ENCODE measurements around the gene SPRED3.
A peak's percentile ranks its signal among the peaks of the same experiment; 100 is the strongest.

SPRED3 gene

DNA sequence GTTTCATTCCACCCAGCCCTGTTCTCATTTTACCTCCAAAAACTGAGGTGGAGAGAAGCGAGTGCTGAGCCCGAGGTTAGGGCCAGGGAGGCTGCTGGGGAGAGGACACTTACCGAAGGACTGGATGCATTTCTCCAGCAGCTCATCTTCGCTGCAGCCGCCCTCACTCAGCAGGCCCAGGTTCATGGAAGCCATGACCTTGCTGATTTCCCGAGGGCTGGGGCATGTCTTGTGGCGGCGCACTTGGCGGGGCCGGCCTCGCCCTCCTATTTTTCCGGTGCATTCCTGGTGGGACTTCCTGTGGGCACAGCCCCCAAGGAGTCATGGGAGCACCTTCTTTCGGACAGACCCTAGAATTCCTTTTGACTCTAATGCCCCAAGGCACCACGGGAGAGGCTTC lies 33.4 kb downstream of the SPRED3 start:
- DNase-seq, result no peak

DNA sequence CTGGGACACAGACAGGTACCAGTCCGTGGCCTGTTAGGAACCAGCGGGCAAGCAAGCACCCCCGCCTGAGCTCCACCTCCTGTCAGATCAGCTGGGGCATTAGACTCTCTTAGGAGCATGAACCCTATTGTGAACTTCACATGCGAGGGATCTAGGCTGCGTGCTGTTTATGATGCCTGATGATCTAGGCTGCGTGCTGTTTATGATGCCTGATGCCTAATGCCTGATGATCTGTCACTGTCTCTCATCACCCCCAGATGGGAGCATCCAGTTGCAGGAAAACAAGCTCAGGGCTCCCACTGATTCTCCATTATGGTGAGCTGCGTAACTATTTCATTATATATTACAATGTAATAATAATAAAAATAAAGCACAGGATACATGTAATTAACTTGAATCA lies 33.9 kb downstream of the SPRED3 start:
- no peak for DNase-seq

DNA sequence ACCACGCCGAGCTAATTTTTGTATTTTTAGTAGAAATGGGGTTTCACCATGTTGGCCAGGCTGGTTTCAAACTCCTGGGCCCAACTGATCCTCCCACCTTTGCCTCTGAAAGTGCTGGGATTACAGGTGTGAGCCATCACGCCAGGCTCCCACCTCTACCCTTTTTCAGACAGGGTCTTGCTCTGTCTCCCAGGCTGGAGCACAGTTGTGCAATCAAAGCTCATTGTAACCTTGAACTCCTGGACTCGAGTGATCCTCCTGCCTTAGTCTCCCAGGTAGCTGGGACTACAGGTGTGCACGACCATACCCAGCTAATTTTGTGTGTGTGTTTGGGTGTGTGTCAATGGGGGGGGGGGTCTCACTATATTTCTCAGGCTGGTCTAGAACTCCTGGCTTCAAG lies 35.8 kb downstream of the SPRED3 start:
- no peak for DNase-seq

DNA sequence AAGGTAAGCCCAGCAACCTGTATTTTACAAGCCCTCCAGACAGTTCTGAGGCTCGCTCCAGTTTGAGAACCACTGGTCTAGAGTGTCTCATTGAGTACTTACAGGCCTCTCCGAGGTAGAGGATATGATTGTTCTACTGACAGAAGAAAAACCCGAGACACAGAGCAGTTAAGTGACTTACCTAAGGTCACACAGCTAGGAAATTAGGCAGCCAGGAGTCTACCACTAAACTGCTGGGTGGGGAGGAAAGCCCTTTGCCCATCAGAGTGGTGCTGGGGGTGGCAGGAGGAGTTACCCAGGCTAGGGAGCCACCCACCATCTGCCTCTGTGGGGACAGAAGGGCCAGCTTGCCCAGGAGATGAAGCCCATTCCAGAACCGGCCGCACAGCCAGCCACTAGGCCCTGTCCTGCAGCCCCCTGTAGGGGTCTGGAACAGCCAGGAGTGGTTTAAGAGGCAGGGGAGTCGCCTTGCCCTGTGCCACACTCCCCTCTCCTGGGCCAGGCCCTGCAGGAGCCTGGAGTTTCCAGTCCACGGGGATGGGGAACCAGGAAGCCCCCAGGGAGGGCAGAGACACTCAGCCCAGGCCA lies 36.8 kb downstream of the SPRED3 start:
- DNase-seq, result no peak

DNA sequence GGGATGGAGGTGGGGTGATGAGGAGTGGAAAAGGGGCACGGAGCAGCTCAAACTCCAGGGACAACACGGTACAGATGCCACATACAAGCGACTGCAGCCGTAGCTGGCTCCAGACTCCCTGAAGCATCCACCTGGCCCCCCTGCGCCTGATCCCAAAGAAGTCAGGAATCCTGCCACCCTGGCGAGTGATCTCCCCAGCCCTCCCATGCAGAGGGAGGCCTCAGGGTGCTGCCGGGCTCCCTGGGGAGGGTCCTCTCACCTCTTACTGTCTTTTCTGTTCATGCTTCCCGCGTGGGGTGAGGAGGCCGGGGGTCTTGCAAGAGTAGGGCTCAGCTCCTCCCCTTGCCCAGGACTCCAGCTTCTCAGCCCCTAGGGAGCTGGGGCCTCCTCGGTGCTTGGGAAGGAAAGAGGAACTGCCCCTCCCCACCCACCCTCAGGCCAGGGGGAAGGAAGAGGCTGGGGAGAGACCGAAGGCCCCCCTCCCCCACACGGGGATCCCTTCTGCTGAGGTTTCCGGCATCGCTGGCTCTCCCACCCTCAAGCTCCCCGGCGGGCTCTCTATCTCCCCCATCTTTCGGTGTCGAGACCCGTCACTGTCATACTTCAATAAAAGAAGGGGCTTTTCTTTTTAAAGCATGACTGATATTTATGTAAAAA lies 37.4 kb downstream of the SPRED3 start, which contains the start of gene RASGRP4:
Gene RASGRP4, minus strand, starts transcription at position 410 of the 657 bp plus-strand sequence. Its CDS starts 128 bp downstream, at position 282.
- DNase-seq, result peak; percentile 63 to 84 (median 67)

DNA sequence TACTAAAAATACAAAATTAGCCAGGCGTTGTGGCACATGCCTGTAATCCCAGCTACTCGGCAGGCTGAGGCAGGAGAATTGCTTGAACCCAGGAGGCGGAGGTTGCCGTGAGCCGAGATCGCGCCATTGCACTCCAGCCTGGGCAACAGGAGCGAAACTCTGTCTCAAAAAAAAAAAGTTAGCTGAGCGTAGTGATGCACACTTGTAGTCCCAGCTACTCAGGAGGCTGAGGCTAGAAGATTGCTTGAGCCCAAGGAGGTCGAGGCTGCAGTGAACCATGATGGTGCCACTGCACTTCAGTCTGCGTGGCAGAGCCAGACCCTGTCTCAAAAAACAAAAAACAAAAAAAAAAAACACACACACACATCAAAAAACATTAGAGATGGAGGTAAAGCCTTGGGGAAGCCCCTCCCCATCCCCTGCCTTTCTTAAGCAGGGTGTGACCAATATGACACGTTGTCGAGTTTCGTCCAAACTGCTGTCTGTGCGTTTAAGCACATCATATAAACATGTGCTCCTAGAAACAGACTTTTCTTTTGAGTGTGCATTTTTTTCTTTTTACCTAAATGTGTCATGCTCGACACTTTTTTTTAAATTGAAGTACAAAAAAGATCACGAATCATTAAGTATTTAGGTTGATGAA lies 38.7 kb downstream of the SPRED3 start:
- peak; percentile 36 to 57 (median 42) for DNase-seq

DNA sequence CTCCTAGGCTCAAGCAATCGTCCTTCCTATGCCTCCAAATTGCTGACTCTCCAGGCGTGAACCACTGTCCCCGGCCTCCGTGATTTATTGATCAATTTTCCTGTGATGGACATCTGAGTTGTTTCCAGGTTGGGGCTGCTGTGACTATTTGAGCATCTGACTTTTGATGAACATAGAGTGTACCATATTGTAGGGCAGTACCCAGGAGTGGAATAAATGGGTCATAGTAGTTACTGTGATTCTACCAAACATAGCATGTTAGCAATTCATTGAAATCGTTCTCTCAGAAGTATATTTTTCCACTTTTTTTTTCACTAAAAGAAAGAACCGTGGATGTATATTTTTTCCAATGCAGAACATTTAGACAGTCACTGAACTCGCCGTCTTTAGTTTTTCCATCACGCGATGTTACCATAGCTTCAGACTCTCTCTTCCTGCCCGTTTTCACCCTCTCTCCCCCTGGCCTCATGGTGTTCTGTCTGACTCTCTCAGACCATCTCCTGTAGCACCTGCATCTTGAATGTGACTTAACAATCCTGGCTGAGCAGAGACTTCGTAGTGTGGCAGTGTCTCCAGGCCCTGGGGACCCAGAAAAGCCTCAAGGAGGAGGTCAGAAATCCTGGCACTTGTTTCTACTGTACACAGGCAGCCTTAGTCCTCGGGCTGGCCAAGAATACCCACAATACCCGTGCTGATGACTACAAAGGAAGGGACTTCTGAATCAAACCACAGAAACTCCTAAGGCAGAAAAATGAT lies 40.7 kb downstream of the SPRED3 start:
- no peak for DNase-seq

DNA sequence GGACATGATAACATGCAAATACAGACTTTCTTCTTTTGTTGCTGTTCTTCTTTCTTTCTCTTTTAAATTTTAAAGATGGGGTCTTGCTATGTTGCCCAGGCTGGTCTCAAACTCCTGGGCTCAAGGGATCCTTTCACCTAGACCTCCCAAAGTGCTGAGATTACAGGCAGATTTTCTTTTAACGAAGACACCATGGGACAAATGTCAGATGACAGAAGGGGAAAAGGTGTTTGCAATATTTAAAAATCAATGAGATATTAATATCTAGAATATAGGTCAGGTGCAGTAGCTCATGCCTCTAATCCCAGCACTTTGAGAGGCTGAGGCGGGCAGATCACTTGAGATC lies 41.3 kb downstream of the SPRED3 start:
- DNase-seq, result no peak

DNA sequence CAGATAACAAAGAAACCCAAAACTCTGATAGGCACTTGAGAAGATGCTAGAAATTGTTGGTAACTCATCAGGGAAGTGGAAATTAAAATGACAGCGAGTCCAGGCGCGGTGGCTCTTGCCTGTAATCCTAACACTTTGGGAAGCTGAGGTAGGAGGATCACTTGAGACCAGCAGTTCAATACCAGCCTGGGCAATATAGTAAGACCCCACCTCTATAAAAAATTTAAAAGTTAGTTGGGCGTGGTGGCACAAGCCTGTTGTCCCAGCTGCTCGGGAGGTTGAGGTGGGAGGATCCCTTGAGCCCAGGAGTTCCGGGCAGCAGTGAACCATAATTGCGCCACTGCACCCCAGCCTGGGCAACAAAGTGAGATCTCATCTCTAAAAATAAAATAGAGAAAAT lies 42.4 kb downstream of the SPRED3 start:
- DNase-seq, result no peak

DNA sequence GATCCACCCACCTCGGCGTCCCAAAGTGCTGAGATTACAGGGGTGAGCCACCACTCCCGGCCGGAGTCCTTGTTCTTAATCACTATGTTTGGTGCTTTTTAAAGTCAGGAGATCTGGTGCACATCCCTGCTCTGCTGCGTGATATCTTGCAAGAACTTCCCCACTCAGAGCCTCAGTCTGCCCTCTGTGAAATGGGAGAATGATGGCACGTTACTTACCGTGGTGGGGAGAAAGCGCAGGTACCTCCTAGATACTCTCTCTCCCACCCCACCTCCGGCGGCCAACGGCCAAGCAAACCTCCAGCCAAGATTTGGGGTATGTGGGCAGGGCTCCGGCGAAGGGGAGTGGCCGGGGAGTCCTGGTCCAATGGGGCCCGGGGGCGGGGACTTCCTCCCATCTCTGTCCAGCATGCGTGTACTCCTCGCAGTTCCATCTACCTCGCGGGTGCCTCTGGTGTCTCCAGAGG lies 44.8 kb downstream of the SPRED3 start, which contains the start of gene RYR1:
Gene RYR1, plus strand, starts transcription at position 424 of the 466 bp plus-strand sequence. CDS start 139 bp downstream, outside the sequence.
- DNase-seq, result peak; percentile 53 to 81 (median 64)

DNA sequence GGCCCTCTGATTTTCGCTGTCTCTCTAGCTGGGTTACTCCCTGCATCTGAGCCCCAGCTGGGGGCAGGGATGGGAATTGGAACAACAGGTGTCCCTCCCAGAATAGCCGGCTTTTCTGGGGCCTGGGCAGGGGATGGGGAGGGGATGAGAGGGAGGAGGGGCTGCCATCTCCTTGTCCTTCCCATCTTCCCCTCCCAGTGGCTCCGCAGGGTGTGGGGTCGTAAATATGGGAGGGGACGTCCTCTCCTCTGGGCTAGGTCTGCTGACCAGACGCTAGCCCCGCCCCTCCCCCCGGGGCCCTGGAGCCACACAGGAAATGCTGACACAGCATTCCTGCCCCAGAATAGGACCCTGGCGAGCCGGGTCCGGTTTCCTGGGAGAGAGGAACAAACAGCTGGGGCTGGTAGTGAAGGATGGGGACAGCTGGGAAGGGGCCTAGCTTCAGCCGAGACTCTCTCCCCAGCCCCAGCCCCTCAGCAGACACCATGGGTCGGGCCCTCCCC lies 46.1 kb downstream of the SPRED3 start:
- DNase-seq, result no peak

DNA sequence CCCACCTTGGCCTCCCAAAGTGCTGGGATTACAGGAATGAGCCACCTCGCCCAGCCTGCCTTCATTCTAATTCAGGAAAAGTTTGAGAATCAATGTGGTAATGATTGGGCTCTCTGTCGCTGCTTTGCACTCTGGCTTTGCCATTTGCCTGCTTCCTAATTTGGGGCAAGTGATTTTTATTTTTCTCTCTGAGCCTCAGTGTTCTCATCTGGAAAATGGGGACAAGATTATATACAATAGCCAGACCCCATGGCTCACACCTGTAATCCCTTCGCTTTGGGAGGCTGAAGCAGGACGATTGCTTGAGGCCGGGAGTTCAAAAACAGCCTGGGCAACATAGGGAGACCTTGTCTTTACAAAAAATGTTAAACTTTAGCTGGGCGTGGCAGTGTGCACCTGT lies 48.8 kb downstream of the SPRED3 start:
- no peak for DNase-seq

DNA sequence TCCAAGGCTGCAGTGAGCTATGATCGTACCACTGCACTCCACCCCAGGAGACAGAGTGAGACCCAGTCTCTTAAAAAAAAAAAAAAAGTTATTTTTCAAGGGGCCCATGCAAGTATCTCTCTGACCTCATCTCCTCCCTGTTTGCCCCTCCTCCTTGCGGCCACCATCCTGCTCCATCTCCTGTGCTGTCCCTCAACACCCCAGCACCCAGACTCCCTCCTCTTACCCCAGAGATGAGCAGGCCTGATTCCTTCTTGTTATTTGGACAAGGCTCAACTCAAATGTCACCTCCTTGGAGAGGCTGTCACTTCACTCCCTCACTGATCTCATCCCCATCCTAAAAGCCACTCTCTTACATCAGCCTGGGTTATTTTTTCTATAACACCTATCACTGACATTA lies 49.4 kb downstream of the SPRED3 start:
- no peak for DNase-seq

DNA sequence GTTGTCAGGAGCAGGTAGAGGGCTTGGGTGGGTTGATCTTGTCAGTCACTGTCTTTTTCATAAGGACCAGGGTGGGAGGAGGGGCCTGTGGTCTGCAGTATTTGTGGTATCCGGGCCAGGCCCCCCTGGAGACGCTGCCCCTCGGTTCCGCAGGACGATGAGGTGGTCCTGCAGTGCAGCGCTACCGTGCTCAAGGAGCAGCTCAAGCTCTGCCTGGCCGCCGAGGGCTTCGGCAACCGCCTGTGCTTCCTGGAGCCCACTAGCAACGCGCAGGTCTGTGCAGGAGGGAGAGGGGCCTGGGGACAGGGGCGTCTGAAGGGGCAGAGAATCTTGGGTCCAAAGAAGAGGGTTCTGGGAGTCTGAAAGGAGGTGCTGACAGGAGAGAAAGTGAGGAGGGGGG lies 52.1 kb downstream of the SPRED3 start:
- no peak for DNase-seq

DNA sequence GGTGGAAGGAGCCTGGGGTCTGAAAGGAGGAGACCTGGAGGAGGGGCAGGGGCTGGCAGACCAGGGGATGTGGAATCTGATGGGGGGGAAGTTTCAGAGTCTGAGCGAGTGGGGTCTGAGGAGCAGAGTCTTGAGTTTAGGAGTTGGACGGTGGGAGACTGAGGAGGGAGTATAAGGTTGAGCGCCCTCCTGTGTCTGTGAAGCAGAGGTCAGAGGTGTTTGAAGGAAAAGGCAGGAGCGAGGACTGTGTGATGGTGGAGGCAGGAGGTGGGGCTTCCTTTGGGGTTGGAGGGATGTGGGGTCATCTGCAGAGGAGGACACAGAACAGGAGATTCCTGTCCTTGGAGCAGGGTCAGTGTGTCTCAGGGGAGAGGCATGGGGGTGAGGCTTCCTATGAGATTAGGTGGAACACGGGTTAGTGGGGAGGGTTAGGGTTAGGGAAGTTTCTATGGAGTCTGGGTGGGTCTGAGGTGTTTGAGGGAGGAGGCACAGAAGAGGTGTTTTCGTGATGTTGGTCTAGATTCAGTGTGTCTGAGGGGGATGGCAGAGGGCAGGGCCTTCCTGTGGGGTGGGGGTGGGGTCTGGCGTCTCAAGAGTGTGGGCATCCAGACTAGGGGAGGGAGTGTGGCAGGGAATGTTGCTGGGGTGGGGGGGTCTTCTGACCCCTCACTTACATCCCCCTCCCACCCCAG lies 53.3 kb downstream of the SPRED3 start:
- DNase-seq, result peak in 1 of 3 donors; percentile 28

DNA sequence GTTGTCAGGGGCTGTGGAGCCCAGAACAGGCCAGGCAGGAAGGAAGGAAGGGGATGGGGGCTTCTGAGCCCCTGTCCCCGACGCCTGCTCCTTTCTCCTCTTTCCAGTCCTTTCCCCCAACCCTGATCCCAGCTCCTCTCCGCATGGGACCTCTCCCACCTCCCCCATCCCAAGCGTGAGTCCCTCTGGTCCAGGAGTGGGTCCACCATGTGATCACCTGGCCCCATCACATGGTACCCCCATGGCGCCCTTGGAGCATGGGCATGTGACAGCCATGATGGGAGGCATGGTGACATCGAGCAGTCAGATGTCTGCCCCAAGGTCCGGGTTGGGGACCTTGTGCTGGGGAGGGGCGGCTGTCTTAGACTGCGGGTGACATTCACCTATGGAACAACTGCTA lies 54.2 kb downstream of the SPRED3 start:
- no peak for DNase-seq

DNA sequence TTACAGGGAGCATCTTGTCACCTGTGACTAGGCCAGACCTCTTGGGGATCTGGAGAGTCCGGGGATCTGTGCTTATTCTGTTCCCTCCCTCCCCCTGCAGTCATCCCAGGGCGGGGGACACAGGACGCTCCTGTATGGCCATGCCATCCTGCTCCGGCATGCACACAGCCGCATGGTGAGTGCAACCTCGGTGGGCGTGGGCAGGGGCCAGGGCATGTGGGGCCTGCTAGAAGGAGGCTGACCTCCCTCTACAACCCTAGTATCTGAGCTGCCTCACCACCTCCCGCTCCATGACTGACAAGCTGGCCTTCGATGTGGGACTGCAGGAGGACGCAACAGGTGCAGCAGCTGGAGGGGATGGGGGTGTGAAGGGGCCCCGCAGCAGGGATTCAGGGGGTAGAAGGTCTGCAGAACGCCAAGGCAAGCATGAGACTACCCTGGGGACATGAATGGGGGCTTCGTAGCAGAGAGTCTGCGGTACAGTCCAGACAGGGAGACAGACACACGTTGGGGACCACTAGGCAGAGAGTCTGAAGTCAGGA lies 55.0 kb downstream of the SPRED3 start:
- DNase-seq, result no peak

DNA sequence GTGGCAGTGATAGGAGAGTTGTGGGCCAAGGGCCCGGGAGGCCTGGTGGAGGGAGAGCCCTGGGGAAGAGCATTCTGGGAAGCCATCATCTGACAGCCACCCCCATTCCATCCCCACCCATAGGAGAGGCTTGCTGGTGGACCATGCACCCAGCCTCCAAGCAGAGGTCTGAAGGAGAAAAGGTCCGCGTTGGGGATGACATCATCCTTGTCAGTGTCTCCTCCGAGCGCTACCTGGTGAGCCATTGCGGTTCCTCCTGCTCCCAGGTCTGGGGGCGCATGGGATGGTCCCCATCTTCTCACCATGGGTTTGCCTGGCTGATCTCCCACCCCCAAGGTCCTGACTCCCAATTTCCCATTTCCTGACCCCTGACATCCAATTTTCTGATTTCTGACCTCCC lies 55.5 kb downstream of the SPRED3 start:
- no peak for DNase-seq

DNA sequence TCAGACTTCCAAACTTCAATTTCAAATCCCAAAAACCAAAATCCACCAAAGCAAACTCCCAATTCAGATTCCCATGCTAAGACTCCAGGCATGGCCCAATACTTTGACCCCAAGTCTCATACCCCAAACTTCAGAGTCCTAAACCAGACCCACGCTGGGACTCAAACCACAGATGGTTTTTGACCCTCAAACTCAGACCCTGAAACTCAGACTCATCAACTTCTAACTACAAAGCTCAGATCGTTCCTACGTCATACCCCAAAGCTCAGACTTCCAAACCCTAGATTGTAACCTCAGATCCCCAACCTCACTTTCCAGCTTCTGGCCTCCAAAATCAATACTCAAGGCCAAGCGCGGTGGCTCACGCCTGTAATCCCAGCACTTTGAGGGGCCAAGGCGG lies 56.9 kb downstream of the SPRED3 start:
- no peak for DNase-seq

DNA sequence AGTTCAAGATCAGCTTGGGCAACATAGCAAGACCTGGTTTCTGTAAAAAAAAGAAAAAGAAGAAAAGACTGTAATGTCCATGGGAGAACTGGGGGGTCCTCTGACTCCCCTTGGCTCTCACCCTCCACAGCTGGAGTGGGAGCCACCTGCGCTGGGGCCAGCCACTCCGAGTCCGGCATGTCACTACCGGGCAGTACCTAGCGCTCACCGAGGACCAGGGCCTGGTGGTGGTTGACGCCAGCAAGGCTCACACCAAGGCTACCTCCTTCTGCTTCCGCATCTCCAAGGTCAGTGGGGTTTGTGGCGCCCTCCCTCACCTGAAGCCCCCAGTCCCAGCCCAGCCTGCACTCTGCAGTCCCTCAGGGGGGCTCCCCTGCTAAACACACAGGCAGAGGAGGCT lies 59.7 kb downstream of the SPRED3 start:
- DNase-seq, result no peak
